ENCODE measurements around the gene C10orf67. TPM values are rescaled to one million over a fixed set of nuclear protein-coding genes. Genes with fewer than 3 reads are reported as not detected.
"Not testable (repeated sequence)": the region's sequence is repeated elsewhere in the genome, so short reads cannot be mapped to it uniquely, and the experiment has no call there.

The C10orf67 gene
- polyA plus RNA-seq, 3 donors = 0.45 TPM; not detected in 2

- H3K27ac ChIP-seq (ENCODE audit: low read depth, low read length) = no peak overlapping the region
- WGBS, 3 donors = 70 to 96% (median 85%) methylated on average over 1 of the region's 1 CpG
Observed at GRCh38 chr10:23337616-23338015, 7.0 kb downstream of the C10orf67 start.

GRCh38 chr10:23331567-23332301 is 12.9 kb downstream of the C10orf67 start:
- WGBS, 3 donors = 70 to 84% (median 79%) methylated on average over 7 to 8 of the region's 8 CpGs
- no peak overlapping the region for H3K27ac ChIP-seq (ENCODE audit: low read depth, low read length)

GRCh38 chr10:23330948-23331347 is 13.6 kb downstream of the C10orf67 start:
- WGBS, 3 donors = 70 to 79% (median 77%) methylated on average over 5 to 7 of the region's 7 CpGs
- H3K27ac ChIP-seq (ENCODE audit: low read depth, low read length) = no peak overlapping the region

- no peak overlapping the region for H3K27ac ChIP-seq (ENCODE audit: low read depth, low read length)
- 73 to 90% (median 88%) methylated on average over 5 of the region's 5 CpGs for WGBS, 3 donors
Observed at GRCh38 chr10:23326544-23327307, 17.9 kb downstream of the C10orf67 start.

- 90 to 95% (median 92%) methylated on average over 1 of the region's 1 CpG for WGBS, 3 donors
- H3K27ac ChIP-seq (ENCODE audit: low read depth, low read length) = no peak overlapping the region
Observed at GRCh38 chr10:23325132-23325531, 19.5 kb downstream of the C10orf67 start.

- WGBS, 3 donors = 96 to 100% (median 100%) methylated on average over 1 of the region's 1 CpG
- no peak overlapping the region for H3K27ac ChIP-seq (ENCODE audit: low read depth, low read length)
Observed at GRCh38 chr10:23324351-23324750, 20.2 kb downstream of the C10orf67 start.

GRCh38 chr10:23322082-23322481 is 22.5 kb downstream of the C10orf67 start:
- WGBS, 3 donors = 76 to 81% (median 78%) methylated on average over 1 of the region's 1 CpG
- no peak overlapping the region for H3K27ac ChIP-seq (ENCODE audit: low read depth, low read length)

GRCh38 chr10:23319835-23320234 is 24.8 kb downstream of the C10orf67 start:
- 81 to 87% (median 84%) methylated on average over 4 of the region's 4 CpGs for WGBS, 3 donors
- no peak overlapping the region for H3K27ac ChIP-seq (ENCODE audit: low read depth, low read length)

- H3K27ac ChIP-seq (ENCODE audit: low read depth, low read length) = no peak overlapping the region
- 57 to 76% (median 73%) methylated on average over 3 of the region's 3 CpGs for WGBS, 3 donors
Observed at GRCh38 chr10:23318359-23318758, 26.2 kb downstream of the C10orf67 start.

- H3K27ac ChIP-seq (ENCODE audit: low read depth, low read length) = no peak overlapping the region
- 69 to 88% (median 82%) methylated on average over 3 of the region's 3 CpGs for WGBS, 3 donors
Observed at GRCh38 chr10:23317416-23317815, 27.2 kb downstream of the C10orf67 start.

GRCh38 chr10:23316406-23316805 is 28.2 kb downstream of the C10orf67 start:
- no peak overlapping the region for H3K27ac ChIP-seq (ENCODE audit: low read depth, low read length)
- whole genome bisulfite sequencing, 3 donors = 82 to 93% (median 90%) methylated on average over 6 of the region's 6 CpGs

GRCh38 chr10:23315966-23316365 is 28.6 kb downstream of the C10orf67 start:
- H3K27ac ChIP-seq (ENCODE audit: low read depth, low read length) = no peak overlapping the region
- WGBS, 3 donors = 95 to 98% (median 97%) methylated on average over 3 of the region's 3 CpGs

GRCh38 chr10:23314835-23315239 is 29.8 kb downstream of the C10orf67 start:
- no peak overlapping the region for H3K27ac ChIP-seq (ENCODE audit: low read depth, low read length)
- WGBS, 3 donors = 2 to 6% (median 2%) methylated on average over 3 of the region's 3 CpGs

- 88 to 97% (median 96%) methylated on average over 1 of the region's 1 CpG for WGBS, 3 donors
- no peak overlapping the region for H3K27ac ChIP-seq (ENCODE audit: low read depth, low read length)
Observed at GRCh38 chr10:23311034-23311433, 33.6 kb downstream of the C10orf67 start.

GRCh38 chr10:23310404-23310803 is 34.2 kb downstream of the C10orf67 start:
- no peak overlapping the region for H3K27ac ChIP-seq (ENCODE audit: low read depth, low read length)
- WGBS, 3 donors = 18 to 27% (median 18%) methylated on average over 1 of the region's 1 CpG

- not testable (repeated sequence) for H3K27ac ChIP-seq (ENCODE audit: low read depth, low read length)
- WGBS, 3 donors = 90 to 92% (median 91%) methylated on average over 7 of the region's 7 CpGs
Observed at GRCh38 chr10:23299961-23300360, 44.6 kb downstream of the C10orf67 start.

GRCh38 chr10:23294638-23295247 is 49.9 kb downstream of the C10orf67 start:
- H3K27ac ChIP-seq (ENCODE audit: low read depth, low read length) = no peak overlapping the region
- WGBS, 3 donors = 47 to 62% (median 51%) methylated on average over 5 of the region's 5 CpGs

- 57 to 65% (median 62%) methylated on average over 4 of the region's 4 CpGs for WGBS, 3 donors
- no peak overlapping the region for H3K27ac ChIP-seq (ENCODE audit: low read depth, low read length)
Observed at GRCh38 chr10:23293973-23294590, 50.5 kb downstream of the C10orf67 start.

All from adipose tissue (tissue), 3 donors.